Large intestine (tissue), 12 donors: ENCODE data around the gene DSPP. TPM values are rescaled to one million over a fixed set of nuclear protein-coding genes. Genes with fewer than 3 reads are reported as not detected.
"Not testable (repeated sequence)": the region's sequence is repeated elsewhere in the genome, so short reads cannot be mapped to it uniquely, and the experiment has no call there.

Source experiments
- DNase-seq, 2 donors: peaks; one replicate each; pipeline versions ENCODE4 v3.0.0 to v3.0.0-alpha.2; 2013
- H3K27ac ChIP-seq: one replicate; pipeline ENCODE4 v1.5.1; 2013; ENCODE audit warnings: low read length
- H3K27me3 ChIP-seq: 2 replicates; pipeline ENCODE4 v1.6.1; 2013; ENCODE audit warnings: low read length; ENCODE audit not compliant: control insufficient read depth, insufficient read depth
- H3K36me3 ChIP-seq: 2 replicates; pipeline ENCODE4 v1.6.1; 2013; ENCODE audit warnings: low read length; ENCODE audit not compliant: control insufficient read depth, insufficient read depth
- H3K4me1 ChIP-seq: one replicate; pipeline ENCODE4 v1.6.1; 2013; ENCODE audit warnings: low read length; ENCODE audit not compliant: control insufficient read depth, insufficient read depth
- H3K4me3 ChIP-seq: one replicate; pipeline ENCODE4 v1.5.1; 2013; ENCODE audit warnings: low read length
- H3K9me3 ChIP-seq: one replicate; pipeline ENCODE4 v1.6.1; 2013; ENCODE audit warnings: mild to moderate bottlenecking, low read depth, low read length, moderate library complexity; ENCODE audit not compliant: control insufficient read depth
- WGBS: methylation state at CpG from one replicate; pipeline ENCODE4 v1.1.5; 2013; ENCODE audit warnings: low lambda C conversion rate; ENCODE audit not compliant: insufficient coverage; 5-methylcytosine and 5-hydroxymethylcytosine counted together
- long read RNA-seq, 11 donors: transcript quantifications; one replicate each; lab custom pipeline, GENCODE V29; 2026
- polyA plus RNA-seq: library from polyadenylated mRNA; unstranded; fragments of 120-200 nt; gene quantifications from one replicate; pipeline ENCODE4 v1.2.1, GENCODE V29; 2013

DSPP gene
- polyA plus RNA-seq: 0.01 TPM
- long read RNA-seq, donor 1: 0 reads
- long read RNA-seq, donor 2: 0 reads
- long read RNA-seq, donor 3: 0 reads
- long read RNA-seq, donor 4: 0 reads
- long read RNA-seq, donor 5: 0 reads
- long read RNA-seq, donor 6: 0 reads
- long read RNA-seq, donor 7: 0 reads
- long read RNA-seq, donor 8: 0 reads
- long read RNA-seq, donor 9: 0 reads
- long read RNA-seq, donor 10: 0 reads
- long read RNA-seq, donor 11: 0 reads

DNA sequence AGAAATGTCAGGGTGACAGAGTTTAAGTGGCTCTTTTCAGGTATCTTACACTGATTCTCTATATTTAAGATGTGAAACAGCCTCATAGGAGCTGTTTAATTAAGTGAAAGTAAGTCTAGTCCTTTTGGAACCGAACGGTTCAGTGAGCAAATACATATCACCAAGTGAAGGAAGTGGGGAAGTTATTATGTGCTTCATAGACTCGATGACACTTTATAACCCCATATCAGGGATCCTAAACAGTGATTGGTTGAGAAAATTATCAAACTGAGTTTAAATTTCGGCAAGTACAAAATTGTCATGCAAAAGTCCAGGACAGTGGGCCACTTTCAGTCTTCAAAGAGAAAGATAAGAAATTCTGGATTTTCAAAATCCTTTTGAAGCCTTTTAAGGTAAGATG is at the start of gene DSPP:
Gene DSPP, plus strand, starts transcription at position 301 of the 400 bp plus-strand sequence. CDS start 2,380 bp downstream, outside the sequence.
- Histone ChIP-seq H3K4me3 (no peak within 1 kb of the TSS), H3K36me3 (no peaks in the 10 kb centered on the region), H3K4me1 (no peaks in the 10 kb centered on the region), H3K9me3 (no peaks in the 10 kb centered on the region), H3K27me3 (no peaks in the 10 kb centered on the region), H3K27ac (no peak within 1 kb of the TSS)
- no CpG with 5 or more reads among the region's 4 CpGs for WGBS
- DNase-seq: no peak

DNA sequence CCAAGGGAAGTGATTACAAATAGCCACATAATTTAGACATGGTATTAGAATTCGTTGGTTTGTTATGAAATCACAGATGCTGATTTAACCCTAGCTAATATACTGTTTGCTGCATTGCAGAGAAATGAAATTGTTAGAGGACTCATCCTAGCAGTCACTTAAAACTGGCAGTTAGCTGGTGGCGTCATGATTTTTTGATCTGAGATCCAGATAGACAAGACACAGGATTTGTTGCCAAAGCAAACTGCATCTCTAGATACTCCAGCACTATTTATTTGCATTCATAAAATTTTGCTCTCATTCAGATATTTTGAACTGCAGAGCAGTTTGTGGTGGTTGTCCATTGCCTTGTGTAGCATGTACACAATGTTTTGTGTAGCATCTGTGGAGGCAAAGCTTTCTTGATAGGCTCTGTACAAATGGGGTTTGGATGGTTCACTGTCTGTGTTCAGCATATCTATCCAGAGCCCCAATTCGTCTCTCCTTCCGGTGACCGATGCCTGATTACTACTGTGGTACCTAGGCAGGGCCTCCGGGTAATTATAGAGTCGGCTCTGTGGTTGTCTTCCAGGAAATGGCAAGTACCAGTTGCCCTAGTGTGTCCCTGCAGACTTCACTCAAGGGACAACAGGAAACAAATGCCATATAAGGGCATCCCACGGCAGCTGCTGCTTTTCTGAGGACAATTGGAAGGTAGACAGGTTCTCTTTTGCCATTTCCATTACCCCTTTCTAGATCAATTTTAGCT is 49.1 kb upstream of the DSPP start:
- H3K36me3 ChIP-seq: no peaks in the 10 kb centered on the region
- no peaks in the 10 kb centered on the region for H3K27me3 ChIP-seq
- H3K4me1 ChIP-seq: no peaks in the 10 kb centered on the region
- DNase-seq: no peak
- no peak overlapping the region for H3K4me3 ChIP-seq
- no peak overlapping the region for H3K27ac ChIP-seq
- WGBS: no CpG with 5 or more reads among the region's 8 CpGs
- H3K9me3 ChIP-seq: no peaks in the 10 kb centered on the region

DNA sequence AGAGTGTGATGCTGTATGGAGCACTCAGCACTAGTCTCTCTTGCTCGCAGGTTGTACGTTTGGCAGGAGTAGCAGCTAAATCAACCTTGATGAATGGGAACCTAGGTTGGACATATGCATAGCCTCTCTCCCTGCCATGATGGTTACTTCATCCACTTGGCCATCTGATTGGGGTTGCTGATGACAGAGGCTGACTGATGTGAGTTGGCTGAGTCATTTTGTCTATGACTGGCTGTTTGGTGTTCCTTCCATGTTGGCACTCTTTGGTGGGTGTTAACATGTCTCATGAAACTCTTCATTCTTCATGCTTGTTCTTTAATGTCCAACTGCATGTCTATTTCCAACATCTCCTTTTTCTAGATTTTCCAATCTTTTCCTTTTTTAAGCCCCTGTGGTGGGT is 47.5 kb upstream of the DSPP start:
- DNase-seq: no peak
- H3K36me3 ChIP-seq: no peaks in the 10 kb centered on the region
- no CpG with 5 or more reads among the region's 2 CpGs for WGBS
- H3K27me3 ChIP-seq: peaks cover under 1% of the 10 kb centered on the region
- H3K9me3 ChIP-seq: no peaks in the 10 kb centered on the region
- H3K27ac ChIP-seq: no peak overlapping the region
- no peaks in the 10 kb centered on the region for H3K4me1 ChIP-seq
- H3K4me3 ChIP-seq: no peak overlapping the region

DNA sequence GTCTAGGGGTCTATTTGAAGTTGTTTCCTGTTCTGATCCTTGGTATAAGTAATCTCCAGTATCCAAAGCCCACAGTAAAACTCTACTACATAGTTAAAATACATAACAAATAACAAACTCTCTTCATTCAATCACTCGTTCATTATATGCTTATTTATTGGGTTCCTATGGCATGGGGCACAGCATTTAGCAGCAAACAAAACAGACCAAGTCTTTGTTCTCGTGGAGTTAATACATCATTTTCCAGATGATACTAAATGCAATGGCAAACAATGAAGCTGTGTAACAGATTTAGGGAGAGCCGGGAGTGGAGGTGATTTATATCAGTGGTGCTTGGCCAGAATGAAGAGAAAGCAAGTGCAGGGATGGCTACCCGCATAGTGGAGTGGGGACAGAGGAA is 42.6 kb upstream of the DSPP start:
- WGBS: 57% methylated on average over 1 of the region's 4 CpGs
- Histone ChIP-seq H3K27me3 (peaks cover 3% of the 10 kb centered on the region), H3K27ac (no peak overlapping the region), H3K4me1 (no peaks in the 10 kb centered on the region), H3K9me3 (no peaks in the 10 kb centered on the region), H3K4me3 (no peak overlapping the region), H3K36me3 (no peaks in the 10 kb centered on the region)
- DNase-seq: no peak

DNA sequence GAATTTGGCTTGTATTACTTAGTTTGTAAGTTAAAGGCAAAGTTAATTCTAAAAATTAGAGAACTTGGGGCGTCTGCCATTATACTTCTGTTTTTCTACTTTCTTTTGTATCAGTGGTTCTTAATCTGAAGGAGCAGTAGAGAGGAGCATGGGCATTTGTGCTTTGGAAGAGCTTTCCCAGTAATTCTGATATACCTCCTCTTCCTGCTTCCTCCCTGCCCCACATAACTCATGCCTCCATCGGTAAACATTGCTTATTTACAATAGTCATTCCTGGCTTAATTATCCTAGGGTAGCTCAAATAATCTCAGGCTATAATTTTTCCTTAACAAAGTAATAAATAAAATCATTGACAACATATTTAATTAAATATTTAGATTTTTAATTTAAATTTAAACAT is 42.1 kb upstream of the DSPP start:
- Histone ChIP-seq H3K4me3 (no peak overlapping the region), H3K9me3 (no peaks in the 10 kb centered on the region), H3K36me3 (no peaks in the 10 kb centered on the region), H3K27ac (no peak overlapping the region), H3K4me1 (no peaks in the 10 kb centered on the region), H3K27me3 (peaks cover 3% of the 10 kb centered on the region)
- no peak for DNase-seq
- 33% methylated on average over 2 of the region's 2 CpGs for WGBS

DNA sequence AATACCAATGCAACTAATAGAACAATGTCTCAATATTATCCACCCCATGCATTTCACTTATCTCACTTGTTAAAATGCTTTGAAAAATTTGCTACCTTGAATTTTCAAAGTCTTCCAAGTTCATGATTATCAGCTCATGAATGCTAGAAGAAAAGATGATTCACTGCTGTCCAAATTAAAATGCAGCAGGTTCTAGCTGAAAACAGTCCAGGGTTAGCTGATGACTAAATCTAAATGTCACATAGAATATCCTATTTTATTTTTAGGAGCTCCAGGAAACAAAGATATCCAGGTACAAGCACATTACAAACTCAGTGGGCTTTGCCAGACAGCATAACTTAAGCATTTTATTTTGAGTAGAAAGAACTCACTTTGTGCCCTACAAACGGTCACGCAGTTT is 41.1 kb upstream of the DSPP start:
- Histone ChIP-seq H3K9me3 (no peaks in the 10 kb centered on the region), H3K36me3 (no peaks in the 10 kb centered on the region), H3K27me3 (peaks cover 3% of the 10 kb centered on the region), H3K4me3 (no peak overlapping the region), H3K27ac (no peak overlapping the region), H3K4me1 (no peaks in the 10 kb centered on the region)
- no CpG with 5 or more reads among the region's 2 CpGs for WGBS
- no peak for DNase-seq

DNA sequence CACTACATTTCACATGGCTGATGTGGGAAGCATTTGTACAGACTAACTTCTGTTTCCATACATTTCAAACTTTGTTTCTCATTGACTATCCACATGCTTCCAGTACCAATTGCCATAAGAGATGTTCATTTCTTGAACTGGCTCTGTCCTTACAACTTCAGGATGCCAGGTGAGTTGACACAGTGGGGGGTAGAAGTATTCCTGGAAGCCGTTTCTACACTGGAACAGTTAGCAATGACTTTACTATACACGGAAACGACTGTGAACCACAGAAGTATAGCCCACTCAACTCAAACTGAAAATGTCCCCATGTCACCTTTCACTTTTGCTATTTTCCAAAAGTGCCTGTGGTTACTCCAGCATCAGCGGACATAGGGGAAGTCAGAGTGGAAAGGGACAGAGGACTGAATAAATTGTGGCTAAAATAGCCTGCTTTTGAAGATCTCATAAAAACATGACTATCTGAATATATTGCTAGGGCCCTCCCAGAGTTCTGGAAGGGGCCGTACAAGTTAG is 38.0 kb upstream of the DSPP start:
- DNase-seq: no peak
- H3K27me3 ChIP-seq: peaks cover 3% of the 10 kb centered on the region
- H3K36me3 ChIP-seq: no peaks in the 10 kb centered on the region
- H3K4me1 ChIP-seq: no peaks in the 10 kb centered on the region
- WGBS: no CpG with 5 or more reads among the region's 5 CpGs
- H3K27ac ChIP-seq: no peak overlapping the region
- H3K9me3 ChIP-seq: no peaks in the 10 kb centered on the region
- no peak overlapping the region for H3K4me3 ChIP-seq

DNA sequence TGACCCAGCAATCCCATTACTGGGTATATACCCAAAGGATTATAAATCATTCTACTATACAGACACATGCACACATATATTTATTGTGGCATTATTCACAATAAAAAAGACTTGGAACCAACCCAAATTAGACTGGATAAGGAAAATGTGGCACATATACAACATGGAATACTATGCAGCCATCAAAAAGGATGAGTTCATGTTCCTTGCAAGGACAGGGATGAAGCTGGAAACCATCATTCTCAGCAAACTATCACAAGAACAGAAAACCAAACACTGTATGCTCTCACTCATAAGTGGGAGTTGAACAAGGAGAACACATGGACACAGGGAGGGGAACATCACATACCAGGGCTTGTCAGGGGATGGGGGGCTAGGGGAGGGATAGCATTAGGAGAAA is 34.0 kb upstream of the DSPP start:
- H3K36me3 ChIP-seq, DNase-seq, H3K9me3 ChIP-seq, H3K27me3 ChIP-seq, H3K27ac ChIP-seq, H3K4me1 ChIP-seq, H3K4me3 ChIP-seq: not testable (repeated sequence)

DNA sequence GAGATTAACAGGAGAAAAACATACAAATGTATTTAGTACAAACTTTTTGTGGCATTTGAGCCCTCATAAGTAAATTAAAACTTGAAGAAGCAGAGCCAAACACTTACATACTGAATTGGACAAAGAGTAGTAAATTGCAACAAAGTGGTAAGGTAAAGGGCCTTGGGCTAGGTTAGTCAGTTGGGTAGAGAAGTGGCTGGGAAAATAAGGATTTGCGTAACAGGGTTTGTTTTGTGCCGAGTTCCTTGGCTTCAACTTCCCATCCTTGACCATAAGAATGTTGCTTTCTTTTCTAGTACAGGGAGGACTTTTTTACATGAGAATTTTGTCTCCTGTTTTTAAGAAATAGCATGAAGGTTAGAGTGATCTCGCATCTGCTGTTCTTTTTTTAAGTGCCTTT is 33.3 kb upstream of the DSPP start:
- no peaks in the 10 kb centered on the region for H3K36me3 ChIP-seq
- no peaks in the 10 kb centered on the region for H3K27me3 ChIP-seq
- H3K4me3 ChIP-seq: no peak overlapping the region
- no peaks in the 10 kb centered on the region for H3K9me3 ChIP-seq
- 79% methylated on average over 2 of the region's 3 CpGs for WGBS
- no peak for DNase-seq
- H3K27ac ChIP-seq: no peak overlapping the region
- H3K4me1 ChIP-seq: no peaks in the 10 kb centered on the region

DNA sequence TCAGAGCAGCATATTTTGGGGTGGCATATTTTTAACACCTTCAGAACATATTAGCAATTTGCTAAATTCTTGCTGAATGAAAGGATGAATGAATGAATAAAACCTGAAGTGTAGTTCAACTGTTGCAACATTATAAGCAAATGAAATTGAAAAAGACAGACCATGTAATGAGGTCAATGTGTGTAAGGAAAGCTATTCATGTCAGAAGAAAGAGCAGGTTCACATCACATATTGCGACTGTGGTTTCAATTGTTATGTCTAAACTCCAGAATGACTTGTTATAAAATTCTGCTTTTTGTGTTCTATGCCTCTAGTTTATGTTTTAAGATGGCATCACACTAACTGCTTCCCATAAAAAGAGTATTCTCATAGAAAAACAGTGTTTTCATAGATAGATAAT is 32.9 kb upstream of the DSPP start:
- 100% methylated on average over 1 of the region's 1 CpG for WGBS
- H3K4me1 ChIP-seq: no peaks in the 10 kb centered on the region
- H3K27ac ChIP-seq: no peak overlapping the region
- no peaks in the 10 kb centered on the region for H3K9me3 ChIP-seq
- no peak overlapping the region for H3K4me3 ChIP-seq
- no peaks in the 10 kb centered on the region for H3K36me3 ChIP-seq
- H3K27me3 ChIP-seq: no peaks in the 10 kb centered on the region
- no peak for DNase-seq

DNA sequence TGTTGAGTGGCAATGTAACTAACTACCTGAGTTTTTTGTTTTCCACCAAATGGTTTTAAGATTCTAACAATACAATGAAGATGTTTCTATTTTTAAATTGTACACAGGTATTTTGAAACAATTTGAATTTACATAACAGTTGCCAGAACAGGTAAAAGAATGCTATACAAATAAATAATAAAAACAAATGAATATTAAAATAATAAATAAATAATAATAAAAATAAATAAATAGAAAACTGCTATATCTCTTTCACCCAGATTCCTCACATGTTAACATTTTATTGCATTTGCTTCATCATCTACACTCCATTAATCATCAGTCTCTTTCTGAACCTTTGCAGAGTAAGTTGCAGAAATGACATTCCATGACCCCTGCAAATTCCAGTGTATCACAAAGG is 32.3 kb upstream of the DSPP start:
- Histone ChIP-seq H3K36me3 (no peaks in the 10 kb centered on the region), H3K4me1 (no peaks in the 10 kb centered on the region), H3K27me3 (no peaks in the 10 kb centered on the region), H3K9me3 (no peaks in the 10 kb centered on the region), H3K4me3 (no peak overlapping the region), H3K27ac (no peak overlapping the region)
- no peak for DNase-seq
